GM18526 (cell line): ENCODE results near the gene CHAMP1.

Experiments used
- POLR2A ChIP-seq: IDR thresholded peaks from 3 replicates; pipeline ENCODE4 v1.6.1; 2011; ENCODE audit not compliant: insufficient read length; ENCODE audit errors: extremely low read depth

Gene CHAMP1

GRCh38 chr13:114314074-114314912 is at the start of gene CHAMP1:
CHAMP1 (plus strand) TSS chr13:114314503; CDS start chr13:114323843, 9,340 bp downstream.
- peak; percentile 90 for TF ChIP-seq POLR2A

- no peak for TF ChIP-seq POLR2A
Measured at GRCh38 chr13:114264886-114265611, 49.3 kb upstream of the CHAMP1 start.

- TF ChIP-seq POLR2A, result no peak
Measured at GRCh38 chr13:114266241-114266640, 48.1 kb upstream of the CHAMP1 start.

- TF ChIP-seq POLR2A, result no peak
Measured at GRCh38 chr13:114268344-114269280, 45.7 kb upstream of the CHAMP1 start.

GRCh38 chr13:114269281-114269770 is 45.0 kb upstream of the CHAMP1 start:
- no peak for TF ChIP-seq POLR2A

GRCh38 chr13:114272977-114273376 is 41.3 kb upstream of the CHAMP1 start:
- TF ChIP-seq POLR2A, result no peak

- TF ChIP-seq POLR2A, result no peak
Measured at GRCh38 chr13:114275304-114275703, 39.0 kb upstream of the CHAMP1 start.

GRCh38 chr13:114279146-114279545 is 35.2 kb upstream of the CHAMP1 start:
- no peak for TF ChIP-seq POLR2A

- TF ChIP-seq POLR2A, result no peak
Measured at GRCh38 chr13:114279758-114280355, 34.4 kb upstream of the CHAMP1 start.

- TF ChIP-seq POLR2A, result peak; percentile 85
Measured at GRCh38 chr13:114281351-114282040, 32.8 kb upstream of the CHAMP1 start, which contains the start of gene UPF3A. UPF3A (plus strand) TSS chr13:114281601; CDS start chr13:114281640, 39 bp downstream.

- no peak for TF ChIP-seq POLR2A
Measured at GRCh38 chr13:114282041-114282670, 32.1 kb upstream of the CHAMP1 start.

GRCh38 chr13:114283576-114283975 is 30.7 kb upstream of the CHAMP1 start:
- no peak for TF ChIP-seq POLR2A

- no peak for TF ChIP-seq POLR2A
Measured at GRCh38 chr13:114284680-114285079, 29.6 kb upstream of the CHAMP1 start.
